GM12874 (cell line): ENCODE data around the gene TES.

ENCODE experiments used
- TF ChIP-seq, protein P1 (sequence below): IDR thresholded peaks from 2 replicates; pipeline ENCODE4 v1.5.1; 2011; ENCODE audit warnings: low read depth, mild to moderate bottlenecking, control low read depth, low read length, moderate library complexity; ENCODE audit not compliant: insufficient read depth

The TES gene

DNA sequence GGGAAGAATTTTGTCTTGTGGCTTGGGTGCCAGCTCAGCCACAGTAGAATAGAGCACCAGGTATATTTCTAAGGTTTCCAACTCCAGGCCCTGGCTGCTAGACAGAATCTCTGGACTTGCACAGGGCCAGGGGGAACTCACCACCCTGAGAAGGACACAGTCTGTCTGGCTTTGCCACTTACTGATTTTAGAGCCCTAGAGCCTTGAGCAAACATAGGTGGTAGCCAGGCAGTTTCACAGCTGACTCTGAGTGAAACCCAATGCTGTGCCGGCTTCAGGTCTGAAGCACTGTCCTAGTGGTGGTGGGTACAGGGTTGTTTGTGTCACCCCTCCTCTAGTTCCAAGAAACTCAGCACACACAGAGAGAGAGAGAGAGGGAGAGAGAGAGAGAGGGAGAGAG lies 81.6 kb downstream of the TES start:
- TF ChIP-seq, protein P1, sequence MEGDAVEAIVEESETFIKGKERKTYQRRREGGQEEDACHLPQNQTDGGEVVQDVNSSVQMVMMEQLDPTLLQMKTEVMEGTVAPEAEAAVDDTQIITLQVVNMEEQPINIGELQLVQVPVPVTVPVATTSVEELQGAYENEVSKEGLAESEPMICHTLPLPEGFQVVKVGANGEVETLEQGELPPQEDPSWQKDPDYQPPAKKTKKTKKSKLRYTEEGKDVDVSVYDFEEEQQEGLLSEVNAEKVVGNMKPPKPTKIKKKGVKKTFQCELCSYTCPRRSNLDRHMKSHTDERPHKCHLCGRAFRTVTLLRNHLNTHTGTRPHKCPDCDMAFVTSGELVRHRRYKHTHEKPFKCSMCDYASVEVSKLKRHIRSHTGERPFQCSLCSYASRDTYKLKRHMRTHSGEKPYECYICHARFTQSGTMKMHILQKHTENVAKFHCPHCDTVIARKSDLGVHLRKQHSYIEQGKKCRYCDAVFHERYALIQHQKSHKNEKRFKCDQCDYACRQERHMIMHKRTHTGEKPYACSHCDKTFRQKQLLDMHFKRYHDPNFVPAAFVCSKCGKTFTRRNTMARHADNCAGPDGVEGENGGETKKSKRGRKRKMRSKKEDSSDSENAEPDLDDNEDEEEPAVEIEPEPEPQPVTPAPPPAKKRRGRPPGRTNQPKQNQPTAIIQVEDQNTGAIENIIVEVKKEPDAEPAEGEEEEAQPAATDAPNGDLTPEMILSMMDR, result no peak

DNA sequence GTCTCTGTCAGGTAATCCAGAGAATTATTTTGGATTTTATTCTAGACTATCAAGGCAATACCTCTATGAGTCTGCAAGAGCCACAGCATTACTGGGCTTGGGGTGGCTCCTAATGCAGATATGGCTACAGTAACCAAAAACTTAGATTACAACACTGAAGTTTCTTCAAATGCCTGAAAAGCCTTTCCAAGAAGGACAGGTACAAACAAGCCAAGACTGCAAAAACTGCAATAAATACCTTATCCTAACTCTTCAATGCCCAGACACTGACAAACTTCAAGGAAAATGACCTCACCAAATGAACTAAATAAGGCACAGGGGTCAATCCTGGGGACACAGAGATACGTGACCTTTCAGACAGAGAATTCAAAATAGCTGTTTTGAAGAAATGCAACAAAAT lies 82.0 kb downstream of the TES start:
- TF ChIP-seq, protein P1, result no peak

DNA sequence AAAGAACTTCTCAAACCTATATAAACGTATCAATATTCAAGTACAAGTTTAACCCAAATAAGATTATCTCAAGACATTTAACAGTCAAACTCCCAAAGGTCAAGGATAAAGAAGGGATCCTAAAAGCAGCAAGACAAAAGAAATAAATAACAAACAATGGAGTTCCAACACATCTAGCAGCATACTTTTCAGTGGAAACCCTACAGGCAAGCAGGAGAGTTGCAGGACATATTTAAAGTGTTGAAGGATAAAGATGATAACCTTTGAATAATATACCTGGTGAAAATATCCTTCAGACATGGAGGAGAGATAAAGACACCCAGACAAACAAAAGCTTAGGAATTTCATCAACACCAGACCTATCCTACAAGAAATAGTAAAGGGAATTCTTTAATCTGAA lies 82.8 kb downstream of the TES start:
- TF ChIP-seq, protein P1, result no peak

DNA sequence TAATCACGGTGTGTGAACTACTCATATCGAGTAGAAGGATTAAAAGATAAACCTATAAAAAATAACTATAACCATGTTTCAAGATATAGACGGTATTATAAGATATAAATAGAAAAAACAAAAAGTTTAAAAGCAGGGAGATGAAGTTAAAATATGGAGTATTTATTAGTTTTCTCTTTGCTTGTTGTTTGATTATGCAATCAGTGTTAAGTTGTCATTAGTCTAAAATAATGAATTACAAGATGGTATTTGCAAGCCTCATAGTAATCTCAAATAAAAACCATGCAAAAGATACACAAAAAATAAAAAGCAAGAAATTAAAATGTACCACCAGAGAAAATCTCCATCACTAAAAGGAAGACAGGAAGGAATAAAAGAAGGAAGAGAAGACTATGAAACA lies 83.3 kb downstream of the TES start:
- TF ChIP-seq, protein P1, result no peak

DNA sequence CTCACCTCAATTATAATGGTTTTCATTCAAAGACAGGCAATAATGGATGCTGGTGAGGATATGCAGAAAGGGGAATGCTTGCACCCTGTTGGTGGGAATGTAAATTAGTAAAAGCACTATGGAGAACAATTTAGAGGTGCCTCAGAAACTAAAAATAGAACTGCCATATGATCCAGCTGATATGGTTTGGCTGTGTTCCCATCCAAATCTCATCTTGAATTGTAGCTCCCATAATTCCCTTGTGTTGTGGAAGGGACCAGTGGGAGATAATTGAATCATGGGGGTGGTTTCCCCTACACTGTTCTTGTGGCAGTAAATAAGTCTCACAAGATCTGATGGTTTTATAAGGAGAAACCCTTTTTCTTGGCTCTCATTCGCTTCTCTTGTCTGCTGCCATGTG lies 87.7 kb downstream of the TES start:
- TF ChIP-seq, protein P1, result no peak

DNA sequence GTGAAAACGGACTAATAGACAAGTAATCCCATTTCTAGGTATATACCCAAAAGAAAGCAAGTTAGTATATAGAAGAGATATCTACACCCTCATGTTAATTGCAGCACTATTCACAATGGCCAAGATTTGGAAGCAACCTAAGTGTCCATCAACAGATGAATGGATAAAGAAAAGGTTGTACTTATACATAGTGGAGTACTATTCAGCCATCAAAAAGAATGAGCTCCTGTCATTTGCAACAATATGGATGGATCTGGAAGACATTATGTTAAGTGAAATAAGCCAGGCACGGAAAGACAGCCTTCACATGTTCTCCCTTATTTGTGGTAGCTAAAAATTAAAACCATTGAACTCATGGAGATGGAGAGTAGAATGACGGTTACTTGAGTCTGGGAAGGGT lies 88.2 kb downstream of the TES start:
- TF ChIP-seq, protein P1, result no peak

DNA sequence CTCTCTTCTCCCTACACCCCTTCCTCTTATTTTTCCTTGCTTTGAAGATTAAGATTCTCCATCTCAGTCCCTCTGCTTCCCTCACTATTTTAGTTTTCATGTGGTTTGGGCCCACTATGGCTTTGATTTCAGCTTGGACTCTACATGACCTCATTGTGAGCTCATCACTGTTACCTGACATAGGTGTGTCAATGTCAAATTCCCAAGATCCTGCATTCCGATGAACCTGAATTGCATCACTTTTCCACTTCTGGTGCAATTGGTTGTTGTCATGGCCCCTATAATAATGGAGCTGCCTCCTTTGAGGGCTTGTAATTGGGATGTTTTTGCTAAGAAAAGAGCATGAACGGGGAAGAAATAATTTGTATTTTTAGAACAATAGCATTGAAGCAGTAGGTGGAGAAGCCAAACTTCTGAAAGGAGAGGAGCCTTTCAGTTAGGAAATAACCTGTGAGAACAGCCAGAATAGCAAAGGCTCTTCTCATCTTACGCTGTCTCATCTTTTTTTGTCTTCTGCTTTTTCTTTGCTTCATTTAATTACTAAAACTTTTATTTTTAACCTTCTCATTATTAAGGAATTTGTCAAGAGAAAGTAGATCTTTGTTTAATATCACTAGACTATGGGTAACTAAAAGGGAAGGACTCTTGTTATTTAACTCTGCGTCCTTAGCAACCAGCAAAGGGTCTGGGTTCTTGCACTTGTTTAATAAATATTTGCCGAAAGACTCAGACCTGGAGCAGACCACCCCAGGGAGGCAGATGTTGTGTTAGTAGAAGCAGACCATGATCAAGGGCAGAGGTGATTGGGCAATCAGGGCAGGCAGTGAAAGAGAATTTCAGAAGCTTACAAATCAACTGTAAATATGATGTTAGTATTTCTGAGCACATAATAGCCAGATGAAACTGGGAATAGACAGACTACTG lies 95.4 kb downstream of the TES start:
- TF ChIP-seq, protein P1, result no peak
